Testis (tissue), 3 donors: ENCODE results near the gene RENBP. TPM values are rescaled to one million over a fixed set of nuclear protein-coding genes. Genes with fewer than 3 reads are reported as not detected.
A peak's percentile ranks its signal among the peaks of the same experiment; 100 is the strongest.

Experiments used
- DNase-seq: peaks from one replicate; pipeline ENCODE4 v3.0.0-alpha.2; 2019
- H3K27ac ChIP-seq, 2 donors: fragments of 200-600 bp; sonication (generic); one replicate each; pipeline ENCODE4 v1.5.1; 2019
- H3K27me3 ChIP-seq: fragments of 200-600 bp; sonication (generic); one replicate; pipeline ENCODE4 v1.5.1; 2019
- H3K36me3 ChIP-seq: fragments of 200-600 bp; sonication (generic); one replicate; pipeline ENCODE4 v1.5.1; 2017; ENCODE audit warnings: low read depth; ENCODE audit errors: missing control alignments
- H3K4me1 ChIP-seq: fragments of 200-600 bp; sonication (generic); one replicate; pipeline ENCODE4 v1.5.1; 2019
- H3K4me3 ChIP-seq, 2 donors: fragments of 200-600 bp; sonication (generic); one replicate each; pipeline ENCODE4 v1.5.1; 2017 to 2019
- H3K9me3 ChIP-seq: fragments of 200-600 bp; sonication (generic); one replicate; pipeline ENCODE4 v1.5.1; 2017
- CTCF ChIP-seq, 3 experiments: fragments of 450-650 bp in 2 of 3; fragments of 200-600 bp in 1 of 3; sonication (generic) in 1 of 3; IDR thresholded peaks; one replicate each; pipeline ENCODE4 v1.5.1; 2016 to 2019; ENCODE audit warnings: antibody characterized with exemption in 3 of 3, mild to moderate bottlenecking in 2 of 3, moderate library complexity in 1 of 3
- POLR2A ChIP-seq: fragments of 450-650 bp; IDR thresholded peaks from one replicate; pipeline ENCODE4 v1.6.1; 2017; ENCODE audit warnings: antibody characterized with exemption, mild to moderate bottlenecking, moderate library complexity
- WGBS, 2 donors: methylation state at CpG; one replicate each; pipeline ENCODE4 v1.1.5; 2018; 5-methylcytosine and 5-hydroxymethylcytosine counted together
- intact Hi-C: fragments of 100-400 bp; cut with DNase I; formaldehyde crosslinking; loops from one replicate; pipeline ENCODE4 v1.15.1; 2023; ENCODE audit warnings: low total_unique reads
- polyA plus RNA-seq: library from polyadenylated mRNA; stranded (reverse); fragments of 350-450 nt; fragmentation: Illumina TruSeq; extraction: RNeasy Lipid Tissue Mini Kit (QIAGEN cat#74804); gene quantifications from one replicate; pipeline ENCODE4 v1.2.3, GENCODE V29; 2014; ENCODE audit warnings: low read depth, low replicate concordance; ENCODE audit not compliant: insufficient read depth
- total RNA-seq, 2 donors: library from RNA; depleted of rRNA; stranded (reverse); fragments of >200 nt; gene quantifications; one replicate each; pipeline ENCODE4 v1.2.3, GENCODE V29; 2016

Gene RENBP
- total and polyA plus RNA-seq, 3 donors from 2014 or later = 2.8 to 4.8 (median 3.4) TPM

- intact Hi-C loops = no loop called here
- Histone ChIP-seq H3K4me1 (peaks cover 7% of the 10 kb centered on the region), H3K27me3 (no peaks in the 10 kb centered on the region), H3K9me3 (no peaks in the 10 kb centered on the region), H3K36me3 (no peaks in the 10 kb centered on the region), H3K27ac (no peak overlapping the region), H3K4me3 (no peak overlapping the region)
- TF ChIP-seq POLR2A (no peak), CTCF (IDR thresholded peaks at IDR 0.05) (no peak)
- no peak for DNase-seq
- WGBS, 2 donors = 87% methylated on average over 8 of the region's 8 CpGs; no CpG with 5 or more reads in 1 of the 2 donors
Measured at GRCh38 chrX:153931151-153931550, 13.3 kb downstream of the RENBP start.

- Histone ChIP-seq H3K4me1 (peaks cover 7% of the 10 kb centered on the region), H3K27me3 (no peaks in the 10 kb centered on the region), H3K36me3 (no peaks in the 10 kb centered on the region), H3K27ac (no peak overlapping the region), H3K4me3 (no peak overlapping the region), H3K9me3 (no peaks in the 10 kb centered on the region)
- no peak for DNase-seq
- intact Hi-C loops = no loop called here
- 87 to 90% methylated on average over 15 to 27 of the region's 31 CpGs for WGBS, 2 donors
- TF ChIP-seq CTCF (IDR thresholded peaks at IDR 0.05) (no peak), POLR2A (no peak)
Measured at GRCh38 chrX:153930011-153930910, 14.2 kb downstream of the RENBP start.

GRCh38 chrX:153929576-153929975 lies 14.9 kb downstream of the RENBP start:
- Histone ChIP-seq H3K27ac (no peak overlapping the region), H3K27me3 (no peaks in the 10 kb centered on the region), H3K4me3 (no peak overlapping the region), H3K4me1 (peaks cover 7% of the 10 kb centered on the region), H3K9me3 (no peaks in the 10 kb centered on the region), H3K36me3 (no peaks in the 10 kb centered on the region)
- TF ChIP-seq CTCF (IDR thresholded peaks at IDR 0.05) = no peak
- no peak for TF ChIP-seq POLR2A
- DNase-seq = no peak
- 81 to 93% methylated on average over 2 to 3 of the region's 10 CpGs for WGBS, 2 donors
- intact Hi-C loops = no loop called here

GRCh38 chrX:153928846-153929245 lies 15.6 kb downstream of the RENBP start:
- intact Hi-C loops = no loop called here
- Histone ChIP-seq H3K4me1 (peaks cover 7% of the 10 kb centered on the region), H3K4me3 (no peak overlapping the region), H3K9me3 (no peaks in the 10 kb centered on the region), H3K27me3 (no peaks in the 10 kb centered on the region), H3K36me3 (no peaks in the 10 kb centered on the region), H3K27ac (peak overlapping the region in 1 of 2 donors; percentile 19)
- no peak for DNase-seq
- WGBS, 2 donors = 31% methylated on average over 9 of the region's 9 CpGs; no CpG with 5 or more reads in 1 of the 2 donors
- TF ChIP-seq POLR2A (no peak), CTCF (IDR thresholded peaks at IDR 0.05) (no peak)
